OCI-LY1 (cell line): Measurements from ENCODE around the gene SPATA1.
A peak's percentile ranks its signal among the peaks of the same experiment; 100 is the strongest.

ENCODE experiments used
- H2AFZ ChIP-seq: fragments of 200-600 bp; sonication (generic), shearing (Covaris generic); 2 replicates; pipeline ENCODE4 v1.6.0; 2014; ENCODE audit warnings: antibody characterized with exemption, mild to moderate bottlenecking, low read length
- H3F3A ChIP-seq: fragments of 200-600 bp; sonication (generic), shearing (Covaris generic); 2 replicates; pipeline ENCODE4 v1.6.0; 2014; ENCODE audit warnings: mild to moderate bottlenecking, antibody characterized with exemption, low read length, moderate library complexity; ENCODE audit not compliant: insufficient read depth
- H3K27ac ChIP-seq: fragments of 200-600 bp; sonication (generic); 2 replicates; pipeline ENCODE4 v1.5.1; 2014; ENCODE audit warnings: low read length, mixed run types, mild to moderate bottlenecking, low read depth; ENCODE audit not compliant: poor library complexity, severe bottlenecking
- H3K27me3 ChIP-seq: fragments of 200-600 bp; sonication (generic); 2 replicates; pipeline ENCODE4 v1.6.0; 2014; ENCODE audit warnings: antibody characterized with exemption, mild to moderate bottlenecking, low read length, moderate library complexity; ENCODE audit not compliant: insufficient read depth
- H3K36me3 ChIP-seq: fragments of 200-600 bp; sonication (generic); 2 replicates; pipeline ENCODE4 v1.6.1; 2014; ENCODE audit warnings: mild to moderate bottlenecking, antibody characterized with exemption, low read length, moderate library complexity, mixed read lengths; ENCODE audit not compliant: insufficient read depth
- H3K4me1 ChIP-seq: fragments of 200-600 bp; sonication (generic); 2 replicates; pipeline ENCODE4 v1.5.1; 2014; ENCODE audit warnings: mild to moderate bottlenecking, low read length, moderate library complexity; ENCODE audit not compliant: insufficient read depth, severe bottlenecking
- H3K4me2 ChIP-seq: fragments of 200-600 bp; sonication (generic), shearing (Covaris generic); 2 replicates; pipeline ENCODE4 v1.6.1; 2014; ENCODE audit warnings: low read length
- H3K4me3 ChIP-seq: fragments of 200-600 bp; sonication (generic); 2 replicates; pipeline ENCODE4 v1.5.1; 2014; ENCODE audit warnings: low read length, low read depth, mild to moderate bottlenecking, mixed read lengths; ENCODE audit not compliant: poor library complexity, severe bottlenecking
- H3K79me2 ChIP-seq: fragments of 200-600 bp; shearing (Covaris generic); 2 replicates; pipeline ENCODE4 v1.6.1; 2016; ENCODE audit warnings: mixed run types, low read length, mixed read lengths; ENCODE audit not compliant: insufficient read depth
- H3K9ac ChIP-seq: fragments of 200-600 bp; sonication (generic), shearing (Covaris generic); 2 replicates; pipeline ENCODE4 v1.6.1; 2014; ENCODE audit warnings: mild to moderate bottlenecking, low read length, mixed read lengths
- H3K9me2 ChIP-seq: fragments of 200-600 bp; sonication (generic), shearing (Covaris generic); 2 replicates; pipeline ENCODE4 v1.6.1; 2014; ENCODE audit warnings: low read depth, mild to moderate bottlenecking, low read length, mixed read lengths
- H3K9me3 ChIP-seq: fragments of 200-600 bp; shearing (Covaris generic); 2 replicates; pipeline ENCODE4 v1.6.1; 2014; ENCODE audit warnings: low read length, mixed read lengths
- H4K20me1 ChIP-seq: fragments of 200-600 bp; sonication (generic), shearing (Covaris generic); 2 replicates; pipeline ENCODE4 v1.6.0; 2016; ENCODE audit warnings: mild to moderate bottlenecking, low read length; ENCODE audit not compliant: insufficient read depth
- CTCF ChIP-seq: fragments of 200-600 bp; sonication (generic), shearing (Covaris generic); IDR thresholded peaks from 2 replicates; pipeline ENCODE4 v1.5.1; 2017; ENCODE audit warnings: mild to moderate bottlenecking, antibody characterized with exemption, low read length, moderate library complexity, mixed read lengths
- EZH2 ChIP-seq: fragments of 200-600 bp; sonication (generic), shearing (Covaris generic); IDR thresholded peaks from 2 replicates; pipeline ENCODE4 v1.8.0; 2017; ENCODE audit warnings: borderline replicate concordance, mixed run types, mild to moderate bottlenecking, antibody characterized with exemption, low read length, moderate library complexity, mixed read lengths

Gene SPATA1

GRCh38 chr1:84541679-84542078 is 35.5 kb downstream of the SPATA1 start:
- TF ChIP-seq EZH2, result no peak
- TF ChIP-seq CTCF, result peak; percentile 47
- Histone ChIP-seq H3K27ac (no peak overlapping the region), H2AFZ (no peak overlapping the region), H4K20me1 (no peaks in the 10 kb centered on the region), H3K4me2 (no peak overlapping the region), H3K36me3 (no peaks in the 10 kb centered on the region), H3K9me2 (no peaks in the 10 kb centered on the region), H3K9me3 (no peaks in the 10 kb centered on the region), H3K27me3 (no peaks in the 10 kb centered on the region), H3F3A (no peaks in the 10 kb centered on the region), H3K9ac (no peak overlapping the region), H3K4me1 (peaks cover 9% of the 10 kb centered on the region), H3K4me3 (no peak overlapping the region), H3K79me2 (no peaks in the 10 kb centered on the region)

GRCh38 chr1:84550826-84551225 is 44.6 kb downstream of the SPATA1 start:
- Histone ChIP-seq H3K27me3 (no peaks in the 10 kb centered on the region), H4K20me1 (no peaks in the 10 kb centered on the region), H3K27ac (no peak overlapping the region), H3K9ac (no peak overlapping the region), H3K36me3 (no peaks in the 10 kb centered on the region; the same call in 1 of the 2 replicates), H2AFZ (no peak overlapping the region), H3F3A (no peaks in the 10 kb centered on the region), H3K4me3 (no peak overlapping the region), H3K79me2 (no peaks in the 10 kb centered on the region), H3K9me2 (no peaks in the 10 kb centered on the region), H3K9me3 (no peaks in the 10 kb centered on the region), H3K4me2 (no peak overlapping the region), H3K4me1 (no peaks in the 10 kb centered on the region)
- TF ChIP-seq CTCF (no peak), EZH2 (no peak)

GRCh38 chr1:84569216-84569615 is 63.0 kb downstream of the SPATA1 start:
- no peak for TF ChIP-seq EZH2
- TF ChIP-seq CTCF, result no peak
- H4K20me1 ChIP-seq, result no peaks in the 10 kb centered on the region
- H3K9me2 ChIP-seq, result no peaks in the 10 kb centered on the region
- no peaks in the 10 kb centered on the region for H3K79me2 ChIP-seq
- H3K4me2 ChIP-seq, result no peak overlapping the region
- H3K27ac ChIP-seq, result no peak overlapping the region
- no peaks in the 10 kb centered on the region for H3K9me3 ChIP-seq
- no peaks in the 10 kb centered on the region for H3K27me3 ChIP-seq
- H3K4me1 ChIP-seq, result peaks cover 15% of the 10 kb centered on the region
- no peak overlapping the region for H2AFZ ChIP-seq
- H3K4me3 ChIP-seq, result no peak overlapping the region
- H3K36me3 ChIP-seq, result peaks cover 32% of the 10 kb centered on the region
- H3K9ac ChIP-seq, result no peak overlapping the region
- H3F3A ChIP-seq, result no peaks in the 10 kb centered on the region
